GM21423 (cell line): ENCODE measurements around the gene GPR68.

Experiments
- ATAC-seq: cut with Tn5 transposase; IDR thresholded peaks from one replicate; pipeline ENCODE4 v1.9.1; 2021; ENCODE audit warnings: mild to moderate bottlenecking, moderate library complexity; ENCODE audit not compliant: unreplicated experiment

Gene GPR68

DNA sequence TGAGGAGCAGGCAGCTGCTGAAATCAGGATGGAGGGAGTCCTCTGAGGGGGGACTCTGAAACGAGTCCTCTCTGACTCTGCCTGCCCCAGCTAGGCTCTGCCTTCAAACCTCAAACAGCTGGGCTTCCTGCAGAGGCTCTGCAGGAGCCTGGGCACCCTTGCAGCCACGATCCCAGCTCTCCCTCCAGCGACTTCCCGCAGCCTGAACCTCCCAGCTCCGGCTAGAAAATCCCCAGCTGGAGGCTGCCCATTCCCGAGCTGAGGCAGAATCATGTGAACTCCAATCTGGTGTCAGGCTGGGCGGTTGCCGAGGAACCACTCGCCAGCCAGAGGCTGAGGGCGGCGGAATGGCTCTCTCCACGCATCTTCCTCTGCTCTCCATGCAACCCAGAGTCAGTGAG lies at the start of gene GPR68:
Gene GPR68 (minus strand): TSS at position 204 of the 401 bp plus-strand sequence. CDS start 9,654 bp downstream, outside the sequence.
- no peak for ATAC-seq

GRCh38 chr14:91294153-91294552 lies 49.6 kb upstream of the GPR68 start:
- ATAC-seq, result no peak

GRCh38 chr14:91293281-91293680 lies 48.8 kb upstream of the GPR68 start:
- ATAC-seq, result no peak

DNA sequence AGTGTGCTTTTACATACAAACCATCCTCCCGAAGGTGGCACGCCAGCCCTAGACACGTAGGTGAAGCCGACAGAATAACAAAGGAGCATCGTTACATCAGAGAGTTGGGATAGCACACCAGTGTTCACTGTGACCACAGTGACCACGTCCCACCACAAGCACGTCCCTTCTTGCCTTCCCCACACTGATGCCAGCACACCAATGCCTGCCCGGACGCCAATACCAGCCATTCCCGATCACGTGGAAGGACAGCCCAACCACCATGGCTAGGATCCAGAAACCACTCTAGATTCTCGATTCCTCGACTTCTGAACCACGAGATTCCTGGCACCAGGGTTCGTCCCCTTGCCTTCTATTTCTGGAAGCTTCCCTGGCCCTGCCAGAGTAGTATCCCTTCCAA lies 48.0 kb upstream of the GPR68 start:
- no peak for ATAC-seq

- ATAC-seq, result no peak
Measured at GRCh38 chr14:91291786-91292405, 47.4 kb upstream of the GPR68 start.

DNA sequence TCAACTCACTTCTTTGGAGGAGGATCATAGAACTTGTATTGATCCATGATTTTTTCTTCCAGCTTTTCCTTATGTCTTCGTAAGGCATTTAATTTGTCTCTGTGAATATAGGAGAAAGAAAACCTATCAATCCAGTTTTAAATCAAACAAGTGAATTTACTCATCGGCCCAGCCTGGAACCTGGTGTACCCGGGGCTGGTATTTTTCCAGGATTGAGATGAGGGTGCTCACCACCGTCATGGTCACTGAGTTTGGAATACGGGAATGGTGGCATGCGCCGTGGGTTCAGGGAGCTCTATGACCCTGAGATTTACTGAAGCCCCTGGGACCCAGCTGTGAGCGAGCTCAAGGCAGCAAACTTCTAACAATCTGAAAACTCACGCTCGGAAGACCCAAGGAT lies 46.5 kb upstream of the GPR68 start:
- no peak for ATAC-seq

DNA sequence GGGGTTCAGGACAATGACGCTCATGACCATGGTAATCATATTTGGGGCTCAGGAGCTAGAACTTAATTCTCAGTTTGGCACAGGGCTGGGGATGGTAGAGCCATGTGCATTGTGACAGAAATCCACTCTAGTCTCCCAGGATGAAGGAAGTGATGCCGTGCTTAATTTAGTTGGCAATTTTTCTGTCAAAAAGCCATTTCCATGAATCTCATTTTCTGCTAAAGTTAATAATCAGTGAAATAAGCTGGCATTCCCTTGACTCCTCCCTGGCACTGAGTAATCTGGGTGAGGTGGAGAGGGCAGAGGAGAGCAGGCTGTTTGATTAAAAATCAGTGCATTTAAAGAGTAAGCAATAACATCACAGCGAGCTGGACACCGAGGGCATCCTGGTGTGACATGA lies 45.0 kb upstream of the GPR68 start:
- no peak for ATAC-seq

- ATAC-seq, result no peak
Measured at GRCh38 chr14:91288876-91289275, 44.4 kb upstream of the GPR68 start.

- ATAC-seq, result no peak
Measured at GRCh38 chr14:91286530-91286937, 42.0 kb upstream of the GPR68 start.

DNA sequence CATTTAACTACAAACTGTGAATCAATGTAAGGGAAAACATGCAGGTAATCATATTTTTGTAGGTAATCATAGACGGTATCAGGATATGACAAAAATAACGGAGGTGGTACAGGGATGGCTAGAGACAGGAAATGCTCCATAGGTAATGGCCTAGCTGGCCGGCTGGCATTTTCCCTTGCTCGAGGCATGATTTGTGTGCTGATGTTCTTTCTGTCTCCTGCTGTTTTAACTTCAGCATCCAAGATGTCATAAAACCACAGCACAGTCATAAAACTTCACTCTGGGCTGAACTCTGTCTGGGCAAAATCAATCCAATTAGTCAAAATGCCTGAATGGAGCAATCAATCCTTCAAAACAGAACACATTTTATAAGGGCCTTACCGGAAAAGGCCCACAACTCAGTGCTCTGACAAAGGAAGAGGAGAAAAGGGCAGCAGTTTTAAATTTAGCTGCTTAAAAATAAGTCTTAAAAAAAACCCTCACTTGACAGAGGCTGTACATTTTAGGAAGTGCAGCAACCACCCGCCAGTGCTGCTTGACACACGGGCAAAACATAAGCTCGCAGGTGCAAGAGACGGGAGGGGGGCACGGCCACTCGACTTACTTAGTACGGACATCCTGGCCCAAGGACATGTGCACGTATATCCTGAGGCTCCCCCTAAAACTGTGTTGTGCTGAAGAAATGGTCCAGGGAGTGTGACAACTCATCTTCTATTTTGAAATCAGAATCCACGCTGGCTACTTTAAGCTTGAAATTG lies 40.5 kb upstream of the GPR68 start:
- no peak for ATAC-seq

GRCh38 chr14:91284146-91284790 lies 39.8 kb upstream of the GPR68 start:
- ATAC-seq, result no peak

DNA sequence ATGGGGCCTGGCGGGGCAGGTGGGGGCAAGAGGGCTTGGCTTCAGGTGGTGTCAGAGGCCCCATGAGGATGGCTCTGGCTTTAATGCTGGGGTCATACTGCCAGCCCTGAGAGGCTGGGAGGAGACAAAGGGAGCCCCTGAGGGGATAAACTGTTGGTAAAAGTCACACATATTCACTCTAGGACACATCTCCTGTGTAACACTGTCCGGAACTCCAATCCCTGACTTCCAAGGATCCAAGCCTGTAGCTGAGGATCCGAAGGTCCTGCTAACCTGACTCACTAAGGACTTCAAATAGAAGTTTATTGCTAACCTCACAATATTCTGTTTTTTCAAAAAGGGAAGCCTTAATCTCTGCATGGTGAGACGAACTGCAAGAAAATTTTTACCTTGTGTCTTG lies 39.2 kb upstream of the GPR68 start:
- ATAC-seq, result no peak

GRCh38 chr14:91282954-91283645 lies 38.6 kb upstream of the GPR68 start:
- no peak for ATAC-seq

DNA sequence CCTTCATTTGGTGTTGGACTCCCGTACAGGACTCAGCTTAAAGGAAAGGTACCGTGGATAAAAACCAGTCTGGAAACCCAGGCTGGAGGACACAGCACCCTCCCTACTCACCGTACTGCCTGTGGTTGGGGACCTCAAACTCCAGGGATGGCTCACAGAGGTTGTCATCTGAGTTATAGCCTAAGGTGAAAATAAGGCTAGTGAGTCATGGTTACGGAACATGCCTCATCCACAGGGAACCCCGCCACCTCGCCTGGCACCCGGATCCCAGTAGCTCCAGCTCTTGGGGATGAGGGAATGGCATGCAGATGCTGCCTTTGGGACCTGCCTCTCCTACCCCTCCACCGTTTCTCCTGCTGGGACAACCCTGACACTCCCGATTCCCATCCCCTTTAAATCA lies 36.8 kb upstream of the GPR68 start:
- no peak for ATAC-seq

DNA sequence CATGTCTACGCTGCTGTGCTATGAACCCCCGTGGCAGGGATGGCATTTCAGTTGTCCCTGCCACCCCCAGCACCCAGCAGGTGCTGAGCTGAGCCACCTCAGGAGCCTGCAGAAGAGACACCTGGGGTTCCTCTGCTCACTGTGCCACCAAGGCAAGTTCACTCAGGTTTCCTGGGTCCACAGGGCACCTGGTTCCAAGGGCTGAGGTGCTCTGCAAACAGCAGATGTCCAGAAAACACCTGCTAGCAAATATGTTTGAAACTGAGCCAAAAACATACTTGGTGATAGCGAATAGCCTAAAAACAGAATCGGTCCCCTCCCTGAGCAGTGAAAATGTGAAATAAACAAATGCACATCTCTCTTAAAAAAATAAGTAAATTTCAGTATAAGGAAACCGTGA lies 35.6 kb upstream of the GPR68 start:
- ATAC-seq, result no peak

- no peak for ATAC-seq
Measured at GRCh38 chr14:91279354-91279753, 34.9 kb upstream of the GPR68 start.

DNA sequence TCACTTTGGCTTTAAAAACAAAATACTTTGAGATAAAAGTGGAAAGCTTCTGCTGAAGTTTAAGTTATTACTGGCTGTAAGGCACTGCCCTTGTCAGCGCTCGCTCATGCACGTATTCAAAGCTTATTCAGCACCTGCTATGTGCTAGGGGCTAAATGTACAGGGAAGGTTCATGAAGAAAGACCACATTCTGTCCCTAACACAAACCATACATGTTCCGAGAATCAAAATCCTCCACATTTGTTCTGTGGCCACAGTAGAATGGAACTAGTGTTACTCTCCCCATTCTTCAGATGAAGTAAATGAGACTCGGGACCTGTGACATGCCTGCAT lies 33.8 kb upstream of the GPR68 start:
- no peak for ATAC-seq

DNA sequence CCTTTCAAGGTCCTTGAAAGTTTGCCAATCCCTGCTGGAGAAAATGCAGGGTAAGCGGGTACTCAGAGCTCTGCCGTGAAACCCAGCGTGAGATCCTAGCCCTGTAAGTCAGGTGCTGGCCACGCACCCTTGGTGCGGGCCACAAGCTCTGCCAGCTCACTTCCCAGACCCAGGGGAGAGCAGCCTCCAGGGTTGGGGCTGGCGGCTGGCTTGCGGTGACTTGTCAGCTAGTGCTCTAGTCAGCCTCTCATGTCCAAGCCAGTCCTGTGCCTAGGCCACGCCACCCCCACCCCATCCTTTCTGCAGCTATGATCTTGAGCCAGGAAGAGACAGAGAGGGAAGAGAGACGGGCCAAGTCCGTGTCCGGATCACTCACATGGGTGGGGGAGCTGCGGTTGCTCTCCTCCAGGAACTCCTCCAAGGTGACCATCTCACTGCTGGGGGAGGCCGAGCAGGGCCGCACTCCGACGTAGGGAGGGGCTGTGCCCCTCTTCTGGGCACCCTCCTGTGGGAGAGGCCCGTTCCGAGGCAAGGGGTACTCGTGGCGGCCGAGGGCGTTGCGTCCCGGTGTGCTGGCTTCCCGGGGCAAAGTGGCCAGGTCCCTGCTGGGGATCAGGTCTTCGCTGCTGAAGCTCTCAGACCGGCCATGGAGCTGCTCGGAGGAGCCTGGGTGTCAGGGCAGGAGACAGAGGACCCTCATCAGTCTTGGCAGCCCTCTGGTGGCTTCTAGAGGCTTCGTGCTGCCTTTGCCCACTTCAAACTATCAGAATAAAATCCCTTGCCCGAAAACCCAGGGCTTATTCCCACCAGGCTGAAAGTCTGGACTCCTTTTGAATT lies 33.3 kb upstream of the GPR68 start:
- no peak for ATAC-seq

GRCh38 chr14:91274796-91275195 lies 30.3 kb upstream of the GPR68 start:
- ATAC-seq, result no peak

DNA sequence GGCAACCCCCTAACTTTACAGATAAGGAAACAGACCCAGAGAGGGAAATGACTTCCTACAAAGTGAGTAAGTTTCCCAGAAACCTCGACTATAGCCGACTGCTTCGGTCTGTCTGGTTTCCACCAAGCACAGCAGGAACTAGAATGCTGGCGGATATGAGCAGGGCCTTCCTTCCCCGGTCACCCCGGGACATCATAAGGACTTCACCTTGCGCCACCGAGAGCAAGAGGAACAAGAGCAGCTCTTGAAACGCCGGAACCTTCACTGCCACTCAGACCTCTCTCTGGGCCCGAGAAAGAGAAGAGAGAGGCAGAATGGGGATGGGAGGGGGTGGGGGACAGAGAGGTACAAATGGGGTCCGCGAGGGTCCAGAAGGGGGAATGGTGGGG lies 29.4 kb upstream of the GPR68 start:
- no peak for ATAC-seq
